ENCODE measurements around the gene STX8. TPM values are rescaled to one million over a fixed set of nuclear protein-coding genes. Genes with fewer than 3 reads are reported as not detected.

The STX8 gene
- polyA plus RNA-seq, 1 experiment = 44.7 TPM

- H3K36me3 ChIP-seq (ENCODE audit: control insufficient read depth, insufficient read depth, low read length) = no peaks in the 10 kb centered on the region
- ChIA-PET POLR2A (no interaction called here), CTCF (no interaction called here)
- TF ChIP-seq CTCF (IDR thresholded peaks at IDR 0.05; ENCODE audit: insufficient read depth, low read depth, low read length) = no peak
- H3K4me3 ChIP-seq (ENCODE audit: low read depth, low read length) = no peak overlapping the region
- no peak for DNase-seq (ENCODE audit: low read depth)
- no peaks in the 10 kb centered on the region for H3K27me3 ChIP-seq (ENCODE audit: control insufficient read depth, insufficient read depth, low read length)
These were observed 371.7 kb downstream of the STX8 start for GRCh38 chr17:9203771-9204425.

DNA sequence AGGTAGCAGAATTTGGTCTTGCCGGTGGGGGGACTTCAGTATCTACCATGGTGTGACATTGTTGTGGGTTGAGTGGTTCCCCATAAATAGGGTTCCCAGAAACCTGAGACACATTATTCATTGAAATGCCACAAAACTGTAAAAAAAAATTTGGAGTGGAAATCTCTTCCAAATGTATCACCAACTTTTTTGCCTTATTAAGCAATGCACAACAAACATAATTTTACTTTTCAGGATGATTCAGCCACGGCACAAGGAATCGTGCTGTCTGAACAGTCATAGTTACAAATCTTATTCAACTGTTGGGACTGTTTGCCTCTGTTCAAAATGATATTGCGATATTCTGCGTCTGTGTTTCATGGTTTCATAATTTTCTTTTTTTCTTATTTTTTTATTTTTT lies 373.1 kb downstream of the STX8 start:
- POLR2A ChIA-PET = no interaction called here
- Histone ChIP-seq H3K4me3 (ENCODE audit: low read depth, low read length) (no peak overlapping the region), H3K36me3 (ENCODE audit: control insufficient read depth, insufficient read depth, low read length) (no peaks in the 10 kb centered on the region), H3K27me3 (ENCODE audit: control insufficient read depth, insufficient read depth, low read length) (no peaks in the 10 kb centered on the region)
- DNase-seq (ENCODE audit: low read depth) = no peak
- TF ChIP-seq CTCF (IDR thresholded peaks at IDR 0.05; ENCODE audit: insufficient read depth, low read depth, low read length) = no peak
- CTCF ChIA-PET = no interaction called here

DNA sequence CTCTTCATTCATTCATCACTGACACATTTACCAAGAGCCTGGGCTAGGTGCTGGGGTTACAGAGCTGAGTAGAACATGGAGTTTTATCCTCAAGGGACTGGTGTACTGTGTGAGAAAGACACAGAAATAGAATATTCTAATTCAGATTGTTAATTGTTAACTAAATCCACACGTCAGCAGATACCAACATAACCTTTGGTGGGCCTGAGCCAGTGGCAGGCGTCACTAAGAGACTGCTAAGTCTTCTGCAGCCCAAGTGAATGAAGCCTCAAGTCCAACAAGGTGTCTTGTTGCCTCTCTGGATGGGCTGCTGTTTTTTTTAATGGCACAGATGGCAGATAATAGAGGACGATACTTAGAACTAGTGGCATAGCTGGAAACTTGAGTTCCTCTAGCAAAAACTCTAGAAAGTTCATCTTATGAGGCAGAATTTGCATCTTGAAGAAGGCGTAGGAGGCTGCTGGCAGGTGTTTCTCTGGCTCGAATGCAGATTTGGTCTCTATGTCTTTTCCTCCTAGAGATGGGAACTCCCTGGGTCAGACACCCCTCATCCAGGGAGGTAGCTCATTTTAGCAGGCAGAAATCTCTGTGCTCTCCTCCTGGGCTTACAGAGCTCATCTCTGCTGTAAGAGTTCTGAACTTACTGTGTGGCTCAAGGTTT lies 374.8 kb downstream of the STX8 start:
- H3K36me3 ChIP-seq (ENCODE audit: control insufficient read depth, insufficient read depth, low read length) = no peaks in the 10 kb centered on the region
- no peak for DNase-seq (ENCODE audit: low read depth)
- CTCF ChIA-PET = interaction anchor here (1.3 to 1.4 kb wide), 2 partner anchors 10 to 12 kb away, joined by 3 to 4 read pairs; no protein-coding TSS in a partner anchor
- POLR2A ChIA-PET = no interaction called here
- no peaks in the 10 kb centered on the region for H3K27me3 ChIP-seq (ENCODE audit: control insufficient read depth, insufficient read depth, low read length)
- no peak for TF ChIP-seq CTCF (IDR thresholded peaks at IDR 0.05; ENCODE audit: insufficient read depth, low read depth, low read length)
- H3K4me3 ChIP-seq (ENCODE audit: low read depth, low read length) = no peak overlapping the region

Small RNA genes within 50 kb of the gene (small RNA-seq; reads per million reads assigned to genes)
- gene AC005695.3 (ENCODE audit: insufficient read length, low read depth, low replicate concordance) = not detected

Other genes with a start within 250 kb of the STX8 start
- 0.31 TPM in 1 of 2 replicates, not detected in the other for gene CFAP52, start 822 bp upstream of the STX8 start, polyA plus RNA-seq (2011; rRNA removed)
- 0.16 and 0.23 TPM in 2 replicates for gene USP43, start 69.7 kb upstream of the STX8 start, polyA plus RNA-seq (2011; rRNA removed)
- not detected in 2 replicates for gene DHRS7C, start 215.8 kb upstream of the STX8 start, polyA plus RNA-seq (2011; rRNA removed)
- not detected in 2 replicates for gene GSG1L2, start 246.3 kb upstream of the STX8 start, polyA plus RNA-seq (2011; rRNA removed)